HG02870 (cell line): ENCODE results near the gene PHF21A.

Source experiments
- ATAC-seq: cut with Tn5 transposase; IDR thresholded peaks from one replicate; pipeline ENCODE4 v1.9.1; 2021; ENCODE audit warnings: mild to moderate bottlenecking, moderate library complexity; ENCODE audit not compliant: unreplicated experiment

Gene PHF21A

DNA sequence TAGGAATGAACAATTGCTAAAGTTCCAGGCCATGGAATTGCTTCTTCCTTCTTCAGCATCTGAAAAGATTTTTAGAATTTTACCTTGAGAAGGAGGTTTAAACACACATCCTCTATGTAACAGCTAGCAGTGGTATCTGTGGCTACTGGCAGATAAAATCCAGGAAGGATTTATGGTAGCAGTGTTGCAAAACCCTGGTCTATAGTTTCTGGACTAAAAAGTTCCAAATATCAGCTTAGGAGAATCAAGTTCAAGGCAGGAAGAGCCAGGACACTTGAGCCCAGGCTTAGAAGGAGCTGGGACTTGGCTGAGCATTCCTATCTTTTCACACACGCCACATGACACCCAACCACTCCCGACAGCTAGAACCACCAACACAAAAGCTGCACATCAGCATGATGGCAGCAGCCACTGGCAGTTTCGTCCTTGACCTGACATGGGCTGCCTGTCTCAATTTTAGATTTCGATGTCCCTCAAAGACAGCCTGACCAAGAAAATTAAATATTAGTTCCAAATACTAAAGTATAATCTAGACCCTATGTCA is 184.7 kb downstream of the PHF21A start:
- no peak for ATAC-seq

DNA sequence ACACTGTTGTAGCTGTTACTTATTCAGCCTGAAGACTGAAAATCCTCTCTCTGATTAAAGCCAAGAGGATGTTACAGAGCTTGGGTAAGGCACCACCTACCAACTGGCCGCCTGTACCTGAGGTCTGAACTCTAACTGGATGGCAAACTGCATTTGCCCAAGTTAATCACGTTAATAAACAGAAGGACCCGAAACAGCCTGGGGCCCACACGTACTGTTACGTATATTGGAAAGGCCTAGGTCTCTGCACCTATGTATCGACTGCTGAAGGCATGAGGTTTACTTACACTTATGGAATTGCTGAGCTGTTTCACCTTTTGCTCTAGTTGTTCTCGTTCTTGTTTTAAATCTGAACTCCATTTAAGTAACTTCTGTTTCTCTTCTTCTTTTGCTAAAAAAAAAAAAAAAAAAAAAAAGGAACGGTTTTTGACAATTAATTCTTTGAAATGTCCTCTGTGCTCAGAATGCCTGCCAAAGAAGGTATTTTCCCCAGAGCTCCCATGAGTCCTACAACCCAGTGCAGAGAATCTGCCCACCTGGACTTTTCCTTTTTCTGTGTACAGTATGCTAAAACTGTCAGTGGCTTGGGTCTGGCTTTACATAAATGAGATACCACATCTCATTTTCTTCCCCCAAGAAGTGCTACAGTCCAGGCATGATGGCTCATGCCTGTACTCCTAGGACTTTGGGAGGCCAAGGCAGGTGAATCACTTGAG is 185.7 kb downstream of the PHF21A start:
- ATAC-seq: no peak

DNA sequence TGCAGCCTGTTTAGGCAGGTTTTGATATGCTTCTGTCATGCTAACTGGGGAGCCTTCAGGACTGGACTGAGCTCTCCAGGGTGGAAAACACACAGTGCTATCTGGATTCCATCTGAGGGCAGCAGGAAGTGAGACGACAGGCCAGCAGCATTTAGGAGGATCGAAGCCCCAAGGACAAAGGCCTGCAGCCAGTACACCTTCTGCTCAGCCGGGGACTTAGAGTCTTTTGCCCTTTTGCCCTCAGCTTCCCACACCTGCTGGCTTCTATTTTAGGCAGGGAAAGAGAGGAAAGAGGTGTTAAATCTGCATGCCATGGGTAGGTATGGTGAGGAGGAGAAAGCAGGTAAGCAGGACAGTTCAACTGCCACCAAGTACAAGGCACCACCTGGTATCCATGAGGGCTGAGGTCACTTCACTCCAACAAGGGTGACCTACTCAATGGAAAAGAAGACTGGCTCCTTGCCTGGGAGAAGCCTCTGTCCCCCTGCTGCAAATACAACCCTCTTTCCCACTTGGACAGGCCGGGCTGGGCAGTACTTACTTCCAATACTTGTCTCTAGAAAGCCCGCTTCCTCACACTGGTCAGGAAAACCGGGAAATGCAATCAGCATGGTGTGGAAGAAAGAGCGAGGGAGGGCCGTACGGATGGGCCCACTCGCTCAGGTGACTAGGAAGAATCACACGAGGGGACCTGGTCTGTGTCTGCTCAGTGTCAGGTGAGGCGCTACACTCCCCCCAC is 186.5 kb downstream of the PHF21A start:
- no peak for ATAC-seq

DNA sequence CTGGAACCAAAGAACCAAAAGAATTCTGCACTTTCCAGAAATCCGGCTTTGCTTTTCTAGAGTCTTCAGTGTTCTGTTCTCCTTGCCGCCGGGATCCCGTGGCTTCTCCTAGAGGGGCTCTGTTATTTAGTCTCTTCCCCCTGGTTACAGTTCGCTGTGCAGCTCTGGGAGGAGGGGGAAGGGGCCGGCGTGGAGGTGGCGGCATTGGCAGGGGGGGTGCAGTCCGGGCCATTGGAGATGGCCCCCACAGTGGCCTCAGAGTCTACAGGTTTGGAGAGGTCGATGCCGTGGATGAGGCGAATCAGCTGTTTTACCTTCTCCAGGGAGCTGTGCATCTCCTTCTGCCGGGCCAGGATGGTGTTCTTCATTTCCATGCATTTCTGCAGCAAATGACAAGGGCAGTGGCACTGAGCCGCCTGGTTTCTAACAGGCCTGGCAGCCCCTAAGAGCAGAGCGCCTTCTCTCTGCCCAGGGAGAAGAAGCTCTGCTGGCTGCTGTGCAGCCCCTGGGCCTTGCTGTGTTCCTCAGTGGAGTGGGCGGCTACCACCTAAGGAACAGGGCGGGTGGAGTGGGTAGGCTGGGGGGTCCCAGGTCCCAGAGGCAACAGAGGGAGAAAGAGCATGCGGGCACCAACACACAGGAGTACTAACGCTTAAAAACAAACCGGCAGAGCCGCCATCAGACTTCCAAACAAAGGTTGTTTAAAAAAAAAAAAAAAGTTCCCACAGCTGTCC is 187.2 kb downstream of the PHF21A start:
- no peak for ATAC-seq

DNA sequence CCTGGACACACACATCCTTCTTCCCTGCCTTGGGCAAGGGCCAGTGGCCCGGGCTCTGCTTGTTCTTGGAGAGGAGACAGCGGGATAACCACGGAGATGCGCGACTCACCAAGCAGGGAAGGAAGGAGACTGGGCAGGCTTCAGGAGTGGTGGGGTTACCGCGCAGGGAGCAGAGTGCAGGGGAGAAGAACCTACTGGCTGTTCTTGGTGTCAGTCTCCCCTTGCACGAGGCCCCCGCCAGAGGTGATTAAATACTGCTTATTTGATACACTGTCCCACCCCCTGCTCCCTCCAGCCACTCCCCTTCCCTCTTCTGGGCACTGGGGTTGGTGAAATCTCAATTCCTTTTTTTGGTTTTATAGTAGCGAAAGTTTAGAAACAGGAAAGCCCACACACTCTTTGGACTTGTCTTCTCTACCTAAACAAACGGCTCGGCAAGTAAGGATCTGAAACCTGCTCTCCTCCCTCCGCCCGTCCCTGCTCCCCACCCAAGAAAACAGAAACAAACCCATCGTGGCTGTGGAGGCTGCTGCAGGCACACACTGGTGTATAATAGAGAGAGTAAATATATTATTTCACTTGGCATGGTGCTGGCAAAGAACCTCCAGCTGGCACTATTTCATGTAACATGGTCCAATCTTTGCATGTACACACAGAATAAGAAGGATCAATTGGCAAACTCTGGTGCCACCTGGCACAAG is 188.0 kb downstream of the PHF21A start:
- ATAC-seq: no peak

DNA sequence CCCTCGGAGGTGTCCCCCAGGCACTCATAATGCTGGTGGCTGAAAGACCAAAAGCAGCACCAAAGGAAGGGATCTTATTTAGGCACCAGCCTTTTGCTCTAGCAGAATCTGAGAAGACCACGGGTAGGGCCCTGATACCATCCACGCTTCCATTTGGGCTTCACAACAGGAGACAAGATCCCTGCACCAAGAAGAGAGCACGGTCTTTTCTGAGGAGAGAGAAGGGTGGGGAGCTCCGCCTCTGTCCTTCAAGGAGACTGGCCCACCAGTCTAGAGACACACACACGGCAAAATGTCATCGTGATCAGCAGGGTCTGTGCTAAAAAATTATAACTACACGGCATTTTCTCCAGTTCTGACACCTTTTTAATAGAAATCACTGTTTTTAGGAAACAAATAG is 189.0 kb downstream of the PHF21A start:
- ATAC-seq: no peak

DNA sequence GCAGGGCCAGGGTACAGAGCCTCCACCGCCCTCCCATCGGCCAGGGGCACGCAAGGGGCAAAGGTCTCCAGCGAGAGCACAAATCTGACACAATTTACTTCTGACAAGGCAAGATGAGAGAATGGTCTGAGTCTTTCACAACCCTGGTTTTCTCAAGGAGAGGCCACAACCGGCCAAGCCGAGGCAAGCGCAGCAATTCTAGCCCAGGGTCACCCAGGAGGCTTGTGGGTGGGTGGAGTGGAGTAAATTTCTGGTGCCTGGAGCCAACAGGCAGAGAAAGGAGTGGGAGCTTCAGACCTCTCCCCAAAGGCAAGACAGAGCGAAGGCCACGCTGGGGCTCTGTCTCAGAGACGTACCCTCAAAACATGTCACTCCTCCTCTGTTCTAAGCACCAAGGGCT is 189.5 kb downstream of the PHF21A start:
- ATAC-seq: no peak

DNA sequence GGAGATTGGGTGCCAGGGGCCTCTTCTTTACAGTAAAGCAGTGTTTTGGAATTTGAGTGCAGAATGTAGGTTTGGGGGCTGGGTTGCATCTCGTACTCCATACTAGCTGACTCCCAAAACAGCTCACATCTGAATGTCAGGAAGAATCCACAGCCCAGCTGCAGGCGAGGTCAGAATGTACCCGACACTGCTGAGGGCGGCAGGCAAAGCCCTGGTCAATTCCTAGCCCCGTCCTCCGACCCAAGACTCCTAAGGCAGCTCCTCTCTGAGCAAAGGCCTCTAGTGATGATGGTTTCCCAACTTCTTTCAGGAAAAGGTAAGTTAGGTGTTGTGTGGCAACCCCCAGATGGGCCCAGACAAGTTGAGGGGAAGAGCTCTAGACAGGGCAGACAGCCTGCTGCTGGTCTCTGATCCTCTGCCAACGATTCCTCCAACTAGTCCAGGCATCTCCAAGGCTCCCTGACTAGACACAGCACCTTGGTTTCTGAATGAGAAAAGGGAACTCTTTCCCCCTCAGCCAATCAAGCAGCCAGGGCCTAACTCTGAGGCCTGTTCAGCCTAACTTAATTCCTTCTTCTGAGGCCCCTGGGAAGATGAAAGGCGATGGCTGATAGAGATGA is 190.2 kb downstream of the PHF21A start:
- no peak for ATAC-seq

DNA sequence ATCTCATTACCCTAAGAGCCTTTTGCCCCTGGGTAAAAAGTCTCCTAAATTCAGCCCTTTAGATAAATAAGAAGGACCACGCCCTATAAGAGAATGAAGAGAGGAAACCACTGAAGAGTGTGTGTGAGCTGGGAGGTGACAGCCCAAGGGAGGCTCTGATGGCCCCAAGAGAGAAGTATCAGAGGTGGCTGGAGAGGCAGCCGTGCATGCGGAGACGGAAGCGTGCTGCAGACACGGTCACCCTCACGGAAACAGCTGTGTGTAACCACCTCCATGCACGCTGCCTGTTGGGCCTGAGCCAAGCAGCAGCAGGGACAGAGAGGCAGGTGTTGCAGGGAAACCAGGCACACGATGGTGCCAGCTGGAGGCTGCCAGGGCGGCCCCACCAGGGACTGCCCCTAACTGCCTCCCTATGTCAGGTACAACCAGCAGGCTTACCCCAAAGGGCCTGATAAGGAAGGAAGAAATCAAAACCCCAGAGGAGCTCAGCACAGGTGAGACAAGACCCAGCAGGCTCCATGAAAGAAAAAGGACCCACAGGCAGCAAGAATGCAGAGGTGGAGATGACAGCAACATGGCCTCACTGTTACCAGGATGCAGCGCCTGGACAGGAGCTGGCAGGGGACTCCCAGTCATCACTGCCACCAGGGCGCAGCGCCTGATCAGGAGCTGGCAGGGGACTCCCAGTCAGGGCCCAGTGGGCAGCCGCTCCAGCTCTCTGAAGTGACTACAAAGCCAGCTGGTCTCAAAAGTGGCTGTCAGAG is 191.0 kb downstream of the PHF21A start:
- peak; percentile 88 for ATAC-seq

DNA sequence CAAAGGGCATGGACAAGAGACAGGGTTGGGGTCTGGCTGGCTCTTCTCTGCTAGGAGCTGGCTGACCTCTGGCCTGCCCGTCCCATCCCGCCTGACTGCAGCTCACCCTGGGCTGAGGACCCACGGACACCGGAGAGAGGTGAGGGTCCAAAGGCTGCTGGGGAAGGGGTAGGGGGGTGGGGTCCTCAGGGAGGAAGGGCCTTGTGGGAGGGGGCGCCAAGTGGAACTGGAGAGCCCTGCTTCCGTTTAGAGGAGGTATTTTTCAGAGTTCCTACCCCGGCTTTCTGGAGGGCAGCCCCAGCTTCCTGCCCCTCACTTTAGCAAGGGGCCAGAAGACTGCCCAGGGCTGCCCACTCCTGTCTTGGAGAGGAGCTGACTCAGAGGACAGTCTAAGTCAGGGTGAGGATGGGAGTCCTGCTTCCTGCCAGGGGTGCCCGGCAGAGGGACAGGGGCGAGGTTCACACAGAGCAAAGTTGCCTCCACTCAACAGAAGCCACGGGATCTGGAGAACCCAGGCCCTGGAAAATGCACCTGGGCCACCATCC is 191.7 kb downstream of the PHF21A start:
- ATAC-seq: peak; percentile 3

DNA sequence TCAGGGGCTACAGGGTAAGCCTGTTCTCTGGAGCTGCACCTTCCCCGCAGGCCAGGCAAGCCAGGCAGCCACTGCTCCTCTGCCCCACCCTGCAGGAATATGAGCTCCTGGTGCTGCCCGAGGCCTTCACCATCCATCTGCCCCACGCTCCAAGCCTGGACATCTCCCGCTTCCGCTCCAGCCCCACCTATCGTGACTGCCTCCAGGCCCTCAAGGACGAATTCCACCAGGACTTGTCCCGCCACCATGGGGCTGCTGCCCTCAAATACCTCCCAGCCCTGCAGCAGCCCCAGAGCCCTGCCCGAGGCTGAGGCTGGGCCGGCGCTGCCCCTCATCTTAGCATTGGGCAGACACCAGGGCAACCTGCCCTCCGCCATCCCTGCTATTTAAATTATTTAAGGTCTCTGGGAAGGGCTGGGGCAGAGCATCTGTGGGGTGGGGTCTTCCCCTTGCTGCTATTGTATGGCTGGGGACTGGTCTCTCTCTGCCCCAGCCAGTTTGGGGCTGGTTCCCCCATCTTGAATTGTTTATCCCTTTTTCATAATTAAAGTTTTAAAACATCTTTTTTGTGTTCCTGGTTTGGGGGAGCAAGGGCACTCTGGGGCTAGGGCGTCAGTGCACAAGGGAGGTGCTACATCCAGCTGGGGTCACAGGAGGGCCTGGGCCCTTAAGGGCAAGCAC is 192.6 kb downstream of the PHF21A start:
- ATAC-seq: no peak

DNA sequence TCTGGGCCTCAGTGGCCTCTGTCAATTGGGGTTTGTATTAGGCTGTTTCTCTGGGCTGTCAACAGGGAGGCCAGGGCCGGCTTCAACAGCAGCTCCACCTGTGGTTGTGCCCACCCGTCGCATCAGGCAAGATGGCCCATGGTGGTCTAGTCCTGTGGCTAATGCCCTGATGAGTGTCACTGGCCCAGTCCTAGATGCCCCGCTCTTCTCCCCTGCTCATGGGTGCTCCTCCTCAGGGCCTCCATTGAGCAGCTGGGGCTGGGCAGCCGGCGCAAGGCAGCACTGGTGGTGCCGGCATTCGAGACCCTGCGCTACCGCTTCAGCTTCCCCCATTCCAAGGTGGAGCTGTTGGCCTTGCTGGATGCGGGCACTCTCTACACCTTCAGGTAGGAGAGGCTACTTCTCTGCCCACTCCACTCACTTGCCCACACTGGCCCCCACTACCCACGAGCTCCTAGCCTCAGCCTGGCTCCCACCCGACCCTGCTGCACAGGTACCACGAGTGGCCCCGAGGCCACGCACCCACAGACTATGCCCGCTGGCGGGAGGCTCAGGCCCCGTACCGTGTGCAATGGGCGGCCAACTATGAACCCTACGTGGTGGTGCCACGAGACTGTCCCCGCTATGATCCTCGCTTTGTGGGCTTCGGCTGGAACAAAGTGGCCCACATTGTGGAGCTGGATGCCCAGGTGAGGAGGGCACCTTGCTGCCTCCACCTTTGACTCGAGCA is 193.4 kb downstream of the PHF21A start:
- ATAC-seq: no peak

DNA sequence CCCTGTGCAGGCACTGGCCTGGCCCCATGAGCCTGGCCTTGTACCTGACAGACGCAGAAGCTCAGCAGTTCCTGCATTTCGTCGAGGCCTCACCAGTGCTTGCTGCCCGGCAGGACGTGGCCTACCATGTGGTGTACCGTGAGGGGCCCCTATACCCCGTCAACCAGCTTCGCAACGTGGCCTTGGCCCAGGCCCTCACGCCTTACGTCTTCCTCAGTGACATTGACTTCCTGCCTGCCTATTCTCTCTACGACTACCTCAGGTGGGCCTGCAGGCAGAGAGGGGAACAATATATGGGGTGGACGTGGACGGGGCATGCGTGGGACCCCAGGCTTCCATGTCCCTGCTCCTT is 193.9 kb downstream of the PHF21A start:
- no peak for ATAC-seq

DNA sequence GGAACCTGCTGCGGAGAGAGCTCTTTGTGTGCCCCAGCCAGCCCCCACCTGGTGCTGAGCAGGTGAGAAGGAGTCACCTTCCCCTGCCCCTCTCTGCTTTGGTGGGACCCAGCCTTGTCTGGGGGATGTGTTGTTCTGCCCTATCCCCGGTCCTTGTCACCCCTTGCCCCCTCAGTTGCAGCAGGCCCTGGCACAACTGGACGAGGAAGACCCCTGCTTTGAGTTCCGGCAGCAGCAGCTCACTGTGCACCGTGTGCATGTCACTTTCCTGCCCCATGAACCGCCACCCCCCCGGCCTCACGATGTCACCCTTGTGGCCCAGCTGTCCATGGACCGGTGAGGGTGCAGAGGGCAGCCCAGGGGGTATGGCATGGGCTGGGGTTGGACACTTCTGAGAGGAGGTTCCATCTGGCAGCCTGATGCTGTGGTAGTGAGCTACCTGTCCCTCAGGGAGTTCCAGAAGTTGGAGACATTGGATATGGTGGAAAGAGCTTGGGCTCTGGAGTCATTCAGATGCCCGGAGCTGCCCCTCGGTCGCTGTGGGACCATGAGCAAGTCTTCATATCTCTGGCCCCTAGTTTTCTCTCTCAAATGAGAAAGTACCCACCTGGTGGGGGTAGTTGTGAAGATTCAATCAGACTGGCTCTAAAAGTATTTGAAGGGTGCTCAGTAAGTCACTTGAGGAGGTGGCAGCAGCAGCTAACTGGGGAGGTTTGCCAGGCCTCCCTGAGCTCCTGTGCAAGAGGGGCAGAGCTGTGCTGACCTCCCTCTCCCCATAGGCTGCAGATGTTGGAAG is 194.5 kb downstream of the PHF21A start:
- no peak for ATAC-seq

DNA sequence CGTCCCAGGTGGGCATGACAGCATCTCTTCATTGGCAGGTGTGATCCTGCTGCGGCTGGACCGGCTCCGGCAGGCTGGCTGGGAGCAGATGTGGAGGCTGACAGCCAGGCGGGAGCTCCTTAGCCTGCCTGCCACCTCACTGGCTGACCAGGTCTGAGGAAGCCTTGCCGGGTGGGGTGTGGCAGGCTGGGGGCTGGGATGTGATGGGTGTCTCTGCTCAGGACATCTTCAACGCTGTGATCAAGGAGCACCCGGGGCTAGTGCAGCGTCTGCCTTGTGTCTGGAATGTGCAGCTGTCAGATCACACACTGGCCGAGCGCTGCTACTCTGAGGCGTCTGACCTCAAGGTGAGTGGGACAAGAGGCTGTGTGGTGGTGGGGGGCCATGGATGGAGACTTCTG is 195.3 kb downstream of the PHF21A start:
- no peak for ATAC-seq

DNA sequence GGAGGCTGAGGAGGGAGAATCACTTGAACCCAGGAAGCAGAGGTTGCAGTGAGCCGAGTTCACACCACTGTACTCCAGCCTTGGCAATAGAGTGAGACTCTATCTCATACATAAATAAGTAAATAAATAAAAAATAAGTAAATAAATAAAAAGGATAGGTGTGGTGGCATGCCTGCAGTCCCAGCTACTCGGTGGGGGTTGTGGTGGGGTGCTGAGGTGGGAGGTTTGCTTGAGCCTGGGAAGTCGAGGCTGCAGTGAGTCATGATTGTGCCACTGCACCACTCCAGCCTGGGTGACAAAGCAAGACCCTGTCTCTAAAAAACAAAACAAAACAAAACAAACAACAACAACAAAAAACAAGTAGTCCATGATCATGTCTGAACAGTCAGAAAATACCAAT is 195.7 kb downstream of the PHF21A start:
- no peak for ATAC-seq

DNA sequence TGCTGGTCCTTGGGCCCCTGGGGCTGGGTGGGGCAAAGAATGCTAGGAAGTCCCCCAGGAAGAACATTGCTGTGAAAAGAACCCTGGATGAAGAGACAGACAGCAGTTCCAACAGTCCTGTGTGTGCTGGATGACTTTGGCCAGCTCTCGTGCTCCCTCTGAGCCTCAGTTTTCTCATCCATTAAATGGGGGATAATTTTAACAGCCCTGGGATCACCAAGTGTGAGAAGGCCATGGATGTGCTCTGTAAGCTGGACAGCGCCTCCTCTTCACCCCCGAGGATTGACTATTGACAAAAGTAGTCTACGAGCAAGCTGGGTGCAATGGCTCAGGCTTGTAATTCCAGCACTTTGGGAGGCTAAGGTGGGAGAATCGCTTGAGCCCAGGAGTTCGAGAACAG is 196.3 kb downstream of the PHF21A start:
- ATAC-seq: no peak
